ENCODE measurements around the gene INA. TPM values are rescaled to one million over a fixed set of nuclear protein-coding genes. Genes with fewer than 3 reads are reported as not detected.

The INA gene
- total and polyA plus RNA-seq, 9 donors, result 0.05 to 0.23 (median 0.05) TPM; not detected in 6

DNA sequence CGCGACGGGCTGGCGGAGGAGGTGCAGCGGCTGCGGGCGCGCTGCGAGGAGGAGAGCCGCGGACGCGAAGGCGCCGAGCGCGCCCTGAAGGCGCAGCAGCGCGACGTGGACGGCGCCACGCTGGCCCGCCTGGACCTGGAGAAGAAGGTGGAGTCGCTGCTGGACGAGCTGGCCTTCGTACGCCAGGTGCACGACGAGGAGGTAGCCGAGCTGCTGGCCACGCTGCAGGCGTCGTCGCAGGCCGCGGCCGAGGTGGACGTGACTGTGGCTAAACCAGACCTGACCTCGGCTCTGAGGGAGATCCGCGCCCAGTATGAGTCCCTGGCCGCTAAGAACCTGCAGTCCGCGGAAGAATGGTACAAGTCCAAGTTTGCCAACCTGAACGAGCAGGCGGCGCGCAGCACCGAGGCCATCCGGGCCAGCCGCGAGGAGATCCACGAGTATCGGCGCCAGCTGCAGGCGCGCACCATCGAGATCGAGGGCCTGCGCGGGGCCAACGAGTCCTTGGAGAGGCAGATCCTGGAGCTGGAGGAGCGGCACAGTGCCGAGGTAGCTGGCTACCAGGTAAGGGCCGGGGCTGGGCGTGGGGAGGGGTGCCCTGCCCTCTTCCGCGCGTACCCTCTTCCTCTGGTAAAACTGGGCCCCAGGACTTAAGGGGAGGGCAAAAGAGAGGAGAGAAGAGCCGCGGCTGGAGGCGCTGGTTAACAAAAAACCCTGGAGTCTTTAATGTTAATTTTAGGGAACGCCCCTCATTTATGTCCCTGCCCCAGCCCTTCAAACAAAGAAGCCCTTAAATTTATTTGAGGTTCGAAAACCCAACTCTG is 987 bp downstream of the INA start:
- no peak for DNase-seq
- Histone ChIP-seq H3K27me3 (no peaks in the 10 kb centered on the region), H3K4me3 (no peak overlapping the region), H3K9me3 (no peaks in the 10 kb centered on the region), H3K4me1 (ENCODE audit: insufficient read depth) (peaks cover 8% of the 10 kb centered on the region), H3K27ac (no peak overlapping the region), H3K36me3 (no peaks in the 10 kb centered on the region)
- 3 to 10% (median 3%) methylated on average over 35 to 76 of the region's 76 CpGs for WGBS, 3 donors
- intact Hi-C loops (cut with DNase I), result no loop called here
- TF ChIP-seq, protein P1, sequence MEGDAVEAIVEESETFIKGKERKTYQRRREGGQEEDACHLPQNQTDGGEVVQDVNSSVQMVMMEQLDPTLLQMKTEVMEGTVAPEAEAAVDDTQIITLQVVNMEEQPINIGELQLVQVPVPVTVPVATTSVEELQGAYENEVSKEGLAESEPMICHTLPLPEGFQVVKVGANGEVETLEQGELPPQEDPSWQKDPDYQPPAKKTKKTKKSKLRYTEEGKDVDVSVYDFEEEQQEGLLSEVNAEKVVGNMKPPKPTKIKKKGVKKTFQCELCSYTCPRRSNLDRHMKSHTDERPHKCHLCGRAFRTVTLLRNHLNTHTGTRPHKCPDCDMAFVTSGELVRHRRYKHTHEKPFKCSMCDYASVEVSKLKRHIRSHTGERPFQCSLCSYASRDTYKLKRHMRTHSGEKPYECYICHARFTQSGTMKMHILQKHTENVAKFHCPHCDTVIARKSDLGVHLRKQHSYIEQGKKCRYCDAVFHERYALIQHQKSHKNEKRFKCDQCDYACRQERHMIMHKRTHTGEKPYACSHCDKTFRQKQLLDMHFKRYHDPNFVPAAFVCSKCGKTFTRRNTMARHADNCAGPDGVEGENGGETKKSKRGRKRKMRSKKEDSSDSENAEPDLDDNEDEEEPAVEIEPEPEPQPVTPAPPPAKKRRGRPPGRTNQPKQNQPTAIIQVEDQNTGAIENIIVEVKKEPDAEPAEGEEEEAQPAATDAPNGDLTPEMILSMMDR (IDR thresholded peaks at IDR 0.05), result no peak
- TF ChIP-seq POLR2A (IDR thresholded peaks at IDR 0.05), result no peak
- TF ChIP-seq EP300 (IDR thresholded peaks at IDR 0.05), result no peak

DNA sequence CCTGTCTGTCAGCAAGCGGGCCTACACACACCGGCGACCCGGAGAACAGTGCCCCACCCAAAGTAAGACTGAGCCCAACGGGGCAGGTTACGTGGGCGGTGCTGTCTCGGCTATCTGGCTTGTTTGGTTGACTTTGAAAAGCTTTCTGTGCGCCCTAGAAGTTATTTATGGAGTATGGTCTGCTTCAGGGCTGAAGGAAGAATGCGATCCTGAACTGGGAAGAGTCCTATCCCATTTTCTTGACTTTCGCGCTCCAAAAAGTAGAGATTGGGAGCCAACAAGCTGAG is 1.5 kb downstream of the INA start:
- no peak overlapping the region for H3K4me3 ChIP-seq
- no peak for DNase-seq
- no peaks in the 10 kb centered on the region for H3K36me3 ChIP-seq
- WGBS, 3 donors, result 21 to 27% (median 26%) methylated on average over 12 of the region's 12 CpGs
- H3K4me1 ChIP-seq (ENCODE audit: insufficient read depth), result peaks cover 8% of the 10 kb centered on the region
- H3K27ac ChIP-seq, result no peak overlapping the region
- intact Hi-C loops (cut with DNase I), result no loop called here
- H3K9me3 ChIP-seq, result no peaks in the 10 kb centered on the region
- TF ChIP-seq EP300 (IDR thresholded peaks at IDR 0.05), result no peak
- no peak for TF ChIP-seq POLR2A (IDR thresholded peaks at IDR 0.05)
- TF ChIP-seq, protein P1 (IDR thresholded peaks at IDR 0.05), result no peak
- no peaks in the 10 kb centered on the region for H3K27me3 ChIP-seq

GRCh38 chr10:103278862-103279298 is 1.9 kb downstream of the INA start:
- 1 to 4% (median 2%) methylated on average over 11 of the region's 11 CpGs for WGBS, 3 donors
- H3K4me1 ChIP-seq (ENCODE audit: insufficient read depth), result peaks cover 8% of the 10 kb centered on the region
- TF ChIP-seq, protein P1 (IDR thresholded peaks at IDR 0.05), result no peak
- TF ChIP-seq EP300 (IDR thresholded peaks at IDR 0.05) (no peak), POLR2A (IDR thresholded peaks at IDR 0.05) (no peak)
- H3K36me3 ChIP-seq, result no peaks in the 10 kb centered on the region
- intact Hi-C loops (cut with DNase I), result no loop called here
- no peak overlapping the region for H3K4me3 ChIP-seq
- H3K27ac ChIP-seq, result no peak overlapping the region
- DNase-seq, result peak; percentile 27 to 77 (median 55)
- H3K9me3 ChIP-seq, result no peaks in the 10 kb centered on the region
- H3K27me3 ChIP-seq, result no peaks in the 10 kb centered on the region

DNA sequence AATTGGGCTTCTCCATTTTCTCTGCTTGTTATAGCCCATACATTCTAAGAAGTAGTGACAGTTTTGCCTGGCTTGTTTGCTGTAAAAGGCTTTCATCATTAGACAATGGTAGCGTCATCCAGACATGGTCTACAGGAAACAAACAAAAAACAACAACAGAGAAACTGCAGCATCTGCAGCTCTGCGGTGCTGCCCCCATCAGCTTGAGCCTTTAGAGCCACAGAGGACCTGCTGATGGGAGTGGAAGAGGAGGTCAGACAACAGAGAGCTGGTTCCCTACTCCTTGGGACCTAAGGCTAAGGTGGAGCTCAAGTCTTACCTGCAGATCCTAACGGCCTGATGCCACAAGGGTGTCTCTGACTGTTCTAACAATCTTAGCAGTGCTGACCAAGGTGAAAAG is 3.1 kb downstream of the INA start:
- intact Hi-C loops (cut with DNase I), result no loop called here
- no peaks in the 10 kb centered on the region for H3K27me3 ChIP-seq

More for the DNA sequence above, 3.1 kb downstream of the INA start:
- TF ChIP-seq POLR2A (IDR thresholded peaks at IDR 0.05), result no peak
- TF ChIP-seq, protein P1 (IDR thresholded peaks at IDR 0.05), result no peak
- no peak for TF ChIP-seq EP300 (IDR thresholded peaks at IDR 0.05)
- H3K9me3 ChIP-seq, result no peaks in the 10 kb centered on the region
- H3K27ac ChIP-seq, result no peak overlapping the region
- no peak overlapping the region for H3K4me3 ChIP-seq
- WGBS, 3 donors, result 68 to 75% (median 75%) methylated on average over 3 of the region's 3 CpGs
- peaks cover 8% of the 10 kb centered on the region for H3K4me1 ChIP-seq (ENCODE audit: insufficient read depth)
- H3K36me3 ChIP-seq, result no peaks in the 10 kb centered on the region
- DNase-seq, result no peak

All from ovary (tissue), 9 donors.